Measurements from ENCODE around the gene DCBLD2. TPM values are rescaled to one million over a fixed set of nuclear protein-coding genes. Genes with fewer than 3 reads are reported as not detected.
A peak's percentile ranks its signal among the peaks of the same experiment; 100 is the strongest.

The DCBLD2 gene
- total RNA-seq, 2 experiments from 2014 or later = 11.9 to 12.0 TPM

- no TSS peak for BruUV-seq (replicated peaks)
- no peaks in the 10 kb centered on the region for H3K36me3 ChIP-seq (ENCODE audit: insufficient read depth, low read length)
- no peaks in the 10 kb centered on the region for H3K79me2 ChIP-seq (ENCODE audit: insufficient read depth, low read depth, low read length)
- H3K27ac ChIP-seq (ENCODE audit: low read depth, low read length, poor library complexity, severe bottlenecking) = no peak overlapping the region
- intact Hi-C loops (cut with micrococcal nuclease; ENCODE audit: unreplicated experiment) = loop anchor here (5.0 to 10.0 kb wide), 3 partner anchors 82 to 309 kb away; partner anchors contain the start of gene CPOX
- CTCF ChIA-PET (ENCODE audit: unreplicated experiment) = interaction anchor here (0.6 kb wide), 1 partner anchor 1129 kb away, joined by 4 read pairs; no protein-coding TSS in a partner anchor
- H3K9me3 ChIP-seq (ENCODE audit: low read length) = no peaks in the 10 kb centered on the region
- H3K4me3 ChIP-seq (ENCODE audit: low read depth, low read length, poor library complexity, severe bottlenecking) = no peak overlapping the region
- peaks cover 21% of the 10 kb centered on the region for H3K4me1 ChIP-seq (ENCODE audit: insufficient read depth, low read length, poor library complexity, severe bottlenecking)
- no peak overlapping the region for H3K4me2 ChIP-seq (ENCODE audit: low read length)
- H2AFZ ChIP-seq (ENCODE audit: low read length) = no peak overlapping the region
- H3K9me2 ChIP-seq (ENCODE audit: insufficient read depth, low read length) = no peaks in the 10 kb centered on the region
- DNase-seq (ENCODE audit: low spot score) = no peak
- POLR2A ChIA-PET = interaction anchor here (0.7 kb wide), 1 partner anchor 20 kb away, joined by 3 read pairs; no protein-coding TSS in a partner anchor
- H4K20me1 ChIP-seq (ENCODE audit: insufficient read depth, low read length) = no peaks in the 10 kb centered on the region
- no peak for TF ChIP-seq EZH2phosphoT487 (IDR thresholded peaks at IDR 0.05; ENCODE audit: borderline replicate concordance, low read depth, low read length)
- TF ChIP-seq, protein P1, sequence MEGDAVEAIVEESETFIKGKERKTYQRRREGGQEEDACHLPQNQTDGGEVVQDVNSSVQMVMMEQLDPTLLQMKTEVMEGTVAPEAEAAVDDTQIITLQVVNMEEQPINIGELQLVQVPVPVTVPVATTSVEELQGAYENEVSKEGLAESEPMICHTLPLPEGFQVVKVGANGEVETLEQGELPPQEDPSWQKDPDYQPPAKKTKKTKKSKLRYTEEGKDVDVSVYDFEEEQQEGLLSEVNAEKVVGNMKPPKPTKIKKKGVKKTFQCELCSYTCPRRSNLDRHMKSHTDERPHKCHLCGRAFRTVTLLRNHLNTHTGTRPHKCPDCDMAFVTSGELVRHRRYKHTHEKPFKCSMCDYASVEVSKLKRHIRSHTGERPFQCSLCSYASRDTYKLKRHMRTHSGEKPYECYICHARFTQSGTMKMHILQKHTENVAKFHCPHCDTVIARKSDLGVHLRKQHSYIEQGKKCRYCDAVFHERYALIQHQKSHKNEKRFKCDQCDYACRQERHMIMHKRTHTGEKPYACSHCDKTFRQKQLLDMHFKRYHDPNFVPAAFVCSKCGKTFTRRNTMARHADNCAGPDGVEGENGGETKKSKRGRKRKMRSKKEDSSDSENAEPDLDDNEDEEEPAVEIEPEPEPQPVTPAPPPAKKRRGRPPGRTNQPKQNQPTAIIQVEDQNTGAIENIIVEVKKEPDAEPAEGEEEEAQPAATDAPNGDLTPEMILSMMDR (conservative IDR thresholded peaks at IDR 0.05; ENCODE audit: low read length) = no peak
Measured at GRCh38 chr3:98903705-98904481, 2.4 kb upstream of the DCBLD2 start.

GRCh38 chr3:98903099-98903498 lies 1.6 kb upstream of the DCBLD2 start:
- Histone ChIP-seq H3K4me3 (ENCODE audit: low read depth, low read length, poor library complexity, severe bottlenecking) (no peak overlapping the region), H3K4me2 (ENCODE audit: low read length) (peak overlapping the region; percentile 73; the same call in 1 of the 2 replicates), H4K20me1 (ENCODE audit: insufficient read depth, low read length) (no peaks in the 10 kb centered on the region), H3K9me2 (ENCODE audit: insufficient read depth, low read length) (no peaks in the 10 kb centered on the region), H3K9me3 (ENCODE audit: low read length) (no peaks in the 10 kb centered on the region), H3K4me1 (ENCODE audit: insufficient read depth, low read length, poor library complexity, severe bottlenecking) (peaks cover 21% of the 10 kb centered on the region), H3K79me2 (ENCODE audit: insufficient read depth, low read depth, low read length) (no peaks in the 10 kb centered on the region), H3K36me3 (ENCODE audit: insufficient read depth, low read length) (no peaks in the 10 kb centered on the region), H2AFZ (ENCODE audit: low read length) (peak overlapping the region; percentile 98; the same call in 1 of the 2 replicates), H3K27ac (ENCODE audit: low read depth, low read length, poor library complexity, severe bottlenecking) (no peak overlapping the region)
- intact Hi-C loops (cut with micrococcal nuclease; ENCODE audit: unreplicated experiment) = loop anchor here (5.0 to 10.0 kb wide), 3 partner anchors 81 to 308 kb away; partner anchors contain the start of gene CPOX
- no TSS peak for BruUV-seq (replicated peaks)
- DNase-seq (ENCODE audit: low spot score) = no peak
- ChIA-PET POLR2A (interaction anchor here (0.6 to 2.4 kb wide), 6 partner anchors 9 to 30 kb away, joined by 3 to 12 read pairs (median 3); no protein-coding TSS in a partner anchor), CTCF (ENCODE audit: unreplicated experiment) (interaction anchor here (0.6 kb wide), 1 partner anchor 1130 kb away, joined by 4 read pairs; no protein-coding TSS in a partner anchor)
- TF ChIP-seq, protein P1 (conservative IDR thresholded peaks at IDR 0.05; ENCODE audit: low read length) = no peak
- TF ChIP-seq EZH2phosphoT487 (IDR thresholded peaks at IDR 0.05; ENCODE audit: borderline replicate concordance, low read depth, low read length) = no peak

Measured in OCI-LY7 (cell line).